CD4-positive, alpha-beta T cell treated with Interleukin-2 at 100 ng/mL for 4 hours (primary cell): ENCODE measurements around the gene RNF13.
A peak's percentile ranks its signal among the peaks of the same experiment; 100 is the strongest.
"Not testable (repeated sequence)": the region's sequence is repeated elsewhere in the genome, so short reads cannot be mapped to it uniquely, and the experiment has no call there.

ENCODE experiments used
- DNase-seq: peaks from one replicate; pipeline ENCODE4 v3.0.0-alpha.2; 2020; ENCODE audit warnings: low spot score

Gene RNF13

GRCh38 chr3:149898771-149899170, 85.8 kb downstream of the RNF13 start:
- DNase-seq: no peak

- DNase-seq: no peak
Observed at GRCh38 chr3:149900322-149900721, 87.3 kb downstream of the RNF13 start.

- DNase-seq: no peak
Observed at GRCh38 chr3:149901770-149902169, 88.8 kb downstream of the RNF13 start.

- no peak for DNase-seq
Observed at GRCh38 chr3:149902498-149903139, 89.6 kb downstream of the RNF13 start.

GRCh38 chr3:149906036-149906435, 93.0 kb downstream of the RNF13 start:
- DNase-seq: no peak

- DNase-seq: no peak
Observed at GRCh38 chr3:149908424-149908957, 95.5 kb downstream of the RNF13 start.

- DNase-seq: no peak
Observed at GRCh38 chr3:149909923-149910322, 96.9 kb downstream of the RNF13 start.

- DNase-seq: no peak
Observed at GRCh38 chr3:149917124-149917667, 104.2 kb downstream of the RNF13 start.

- DNase-seq: no peak
Observed at GRCh38 chr3:149919509-149919908, 106.5 kb downstream of the RNF13 start.

GRCh38 chr3:149920119-149920518, 107.1 kb downstream of the RNF13 start:
- DNase-seq: no peak

GRCh38 chr3:149933008-149933407, 120.0 kb downstream of the RNF13 start:
- no peak for DNase-seq

- no peak for DNase-seq
Observed at GRCh38 chr3:149933858-149934257, 120.8 kb downstream of the RNF13 start.

- no peak for DNase-seq
Observed at GRCh38 chr3:149934524-149934923, 121.5 kb downstream of the RNF13 start.

GRCh38 chr3:149936812-149937230, 123.8 kb downstream of the RNF13 start:
- peak; percentile 56 for DNase-seq

GRCh38 chr3:149938392-149939055, 125.5 kb downstream of the RNF13 start:
- DNase-seq: not testable (repeated sequence)

GRCh38 chr3:149941186-149941585, 128.2 kb downstream of the RNF13 start:
- DNase-seq: no peak

- DNase-seq: no peak
Observed at GRCh38 chr3:149941946-149942345, 128.9 kb downstream of the RNF13 start.

- DNase-seq: no peak
Observed at GRCh38 chr3:149942409-149942808, 129.4 kb downstream of the RNF13 start.

- not testable (repeated sequence) for DNase-seq
Observed at GRCh38 chr3:149943966-149944365, 131.0 kb downstream of the RNF13 start.

- DNase-seq: no peak
Observed at GRCh38 chr3:149947231-149947630, 134.2 kb downstream of the RNF13 start.

- no peak for DNase-seq
Observed at GRCh38 chr3:149949181-149949580, 136.2 kb downstream of the RNF13 start.

GRCh38 chr3:149954812-149955211, 141.8 kb downstream of the RNF13 start:
- DNase-seq: no peak

GRCh38 chr3:149955449-149955848, 142.4 kb downstream of the RNF13 start:
- no peak for DNase-seq
